ENCODE results near the gene ADAM10. TPM values are rescaled to one million over a fixed set of nuclear protein-coding genes. Genes with fewer than 3 reads are reported as not detected.

ADAM10 gene
- total RNA-seq, 1 donor from 2014 or later = 243 TPM

DNA sequence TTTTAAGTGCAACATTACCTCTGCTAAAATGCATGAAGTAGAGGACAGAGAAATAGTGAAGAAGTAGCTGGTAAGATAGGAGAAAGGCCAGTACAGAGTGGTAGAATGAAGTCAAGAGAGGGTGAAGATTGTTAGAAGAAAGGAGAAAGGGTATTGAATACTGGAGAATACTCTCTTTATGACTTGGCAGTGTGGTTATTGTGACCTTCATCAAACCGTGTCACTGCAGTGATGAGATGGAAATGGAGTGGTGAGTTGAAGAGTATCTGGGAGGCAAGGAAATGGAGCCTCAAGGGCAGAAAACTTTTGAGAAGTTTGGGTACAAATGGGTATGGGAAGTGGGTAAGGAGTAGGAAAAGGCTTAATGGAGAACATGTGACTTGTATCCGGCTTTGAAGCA lies 46.3 kb upstream of the ADAM10 start:
- Mint-ChIP-seq H3K27me3 (ENCODE audit: low read depth, unreplicated experiment) (no peaks in the 10 kb centered on the region), H3K4me3 (ENCODE audit: unreplicated experiment) (no peak overlapping the region), H3K4me1 (ENCODE audit: low read depth, unreplicated experiment) (peaks cover 10% of the 10 kb centered on the region), H3K36me3 (ENCODE audit: low read depth, unreplicated experiment) (peaks cover 8% of the 10 kb centered on the region), H3K9me3 (ENCODE audit: unreplicated experiment) (no peaks in the 10 kb centered on the region), H3K27ac (ENCODE audit: unreplicated experiment) (no peak overlapping the region)
- DNase-seq (ENCODE audit: low read depth) = no peak
- H3K4me3 ChIP-seq (ENCODE audit: insufficient read depth, low read depth, low read length) = no peak overlapping the region
- no peak overlapping the region for H3K9ac ChIP-seq (ENCODE audit: low read length)
- H3K79me2 ChIP-seq (ENCODE audit: insufficient read depth, low read length) = peaks cover 8% of the 10 kb centered on the region
- no peak overlapping the region for H3K4me2 ChIP-seq (ENCODE audit: low read length)
- FAIRE-seq = no peak
- no peak overlapping the region for H3K27ac ChIP-seq (ENCODE audit: low read depth, low read length)
- H3K27me3 ChIP-seq (ENCODE audit: insufficient read depth, low read length) = no peaks in the 10 kb centered on the region
- H3K4me1 ChIP-seq (ENCODE audit: insufficient read depth, low read length) = no peaks in the 10 kb centered on the region
- TF ChIP-seq, protein P1, sequence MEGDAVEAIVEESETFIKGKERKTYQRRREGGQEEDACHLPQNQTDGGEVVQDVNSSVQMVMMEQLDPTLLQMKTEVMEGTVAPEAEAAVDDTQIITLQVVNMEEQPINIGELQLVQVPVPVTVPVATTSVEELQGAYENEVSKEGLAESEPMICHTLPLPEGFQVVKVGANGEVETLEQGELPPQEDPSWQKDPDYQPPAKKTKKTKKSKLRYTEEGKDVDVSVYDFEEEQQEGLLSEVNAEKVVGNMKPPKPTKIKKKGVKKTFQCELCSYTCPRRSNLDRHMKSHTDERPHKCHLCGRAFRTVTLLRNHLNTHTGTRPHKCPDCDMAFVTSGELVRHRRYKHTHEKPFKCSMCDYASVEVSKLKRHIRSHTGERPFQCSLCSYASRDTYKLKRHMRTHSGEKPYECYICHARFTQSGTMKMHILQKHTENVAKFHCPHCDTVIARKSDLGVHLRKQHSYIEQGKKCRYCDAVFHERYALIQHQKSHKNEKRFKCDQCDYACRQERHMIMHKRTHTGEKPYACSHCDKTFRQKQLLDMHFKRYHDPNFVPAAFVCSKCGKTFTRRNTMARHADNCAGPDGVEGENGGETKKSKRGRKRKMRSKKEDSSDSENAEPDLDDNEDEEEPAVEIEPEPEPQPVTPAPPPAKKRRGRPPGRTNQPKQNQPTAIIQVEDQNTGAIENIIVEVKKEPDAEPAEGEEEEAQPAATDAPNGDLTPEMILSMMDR (IDR thresholded peaks at IDR 0.05; ENCODE audit: insufficient read depth, low read depth, low read length) = no peak
- TF ChIP-seq EZH2 (IDR thresholded peaks at IDR 0.05; ENCODE audit: insufficient read depth, low read length) = no peak
- no peak overlapping the region for H2AFZ ChIP-seq (ENCODE audit: low read depth, low read length)
- H3K9me3 ChIP-seq (ENCODE audit: insufficient read depth, low read depth, low read length) = no peaks in the 10 kb centered on the region
- no peaks in the 10 kb centered on the region for H3K36me3 ChIP-seq (ENCODE audit: insufficient read depth, low read length)
- peaks cover 16% of the 10 kb centered on the region for H4K20me1 ChIP-seq (ENCODE audit: insufficient read depth, low read length)

DNA sequence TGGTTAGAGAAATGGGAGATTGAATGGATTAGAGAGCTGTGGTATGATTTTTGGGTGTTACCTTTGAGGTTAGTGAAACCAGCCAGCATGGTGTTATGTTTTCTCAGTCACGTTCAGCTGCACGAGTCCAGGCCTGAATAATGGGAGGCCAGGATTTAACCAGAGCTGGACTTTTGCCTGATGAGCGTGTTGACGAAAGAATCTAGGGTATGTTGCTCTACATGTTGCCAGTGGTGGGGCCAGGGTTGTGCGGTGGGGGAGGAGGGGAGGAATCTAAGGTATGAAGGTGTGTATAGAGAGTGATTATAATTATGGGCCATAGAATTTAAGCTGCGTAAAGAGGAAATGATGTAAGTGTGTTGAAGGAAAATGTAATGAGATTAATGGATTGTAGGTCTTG lies 44.4 kb upstream of the ADAM10 start:
- H3K9me3 Mint-ChIP-seq (ENCODE audit: unreplicated experiment) = no peaks in the 10 kb centered on the region

More for the DNA sequence above, 44.4 kb upstream of the ADAM10 start:
- H3K27me3 ChIP-seq (ENCODE audit: insufficient read depth, low read length) = no peaks in the 10 kb centered on the region
- Mint-ChIP-seq H3K4me3 (ENCODE audit: unreplicated experiment) (no peak overlapping the region), H3K36me3 (ENCODE audit: low read depth, unreplicated experiment) (peaks cover 10% of the 10 kb centered on the region), H3K27ac (ENCODE audit: unreplicated experiment) (peak overlapping the region; percentile 6), H3K4me1 (ENCODE audit: low read depth, unreplicated experiment) (peaks cover 10% of the 10 kb centered on the region), H3K27me3 (ENCODE audit: low read depth, unreplicated experiment) (no peaks in the 10 kb centered on the region)
- H3K9me3 ChIP-seq (ENCODE audit: insufficient read depth, low read depth, low read length) = no peaks in the 10 kb centered on the region
- peaks cover 8% of the 10 kb centered on the region for H3K79me2 ChIP-seq (ENCODE audit: insufficient read depth, low read length)
- no peaks in the 10 kb centered on the region for H3K4me1 ChIP-seq (ENCODE audit: insufficient read depth, low read length)
- peaks cover 16% of the 10 kb centered on the region for H4K20me1 ChIP-seq (ENCODE audit: insufficient read depth, low read length)
- H3K27ac ChIP-seq (ENCODE audit: low read depth, low read length) = no peak overlapping the region
- DNase-seq (ENCODE audit: low read depth) (peak; percentile 74), FAIRE-seq (no peak)
- no peak for TF ChIP-seq EZH2 (IDR thresholded peaks at IDR 0.05; ENCODE audit: insufficient read depth, low read length)
- TF ChIP-seq, protein P1 (IDR thresholded peaks at IDR 0.05; ENCODE audit: insufficient read depth, low read depth, low read length) = no peak
- no peak overlapping the region for H3K4me3 ChIP-seq (ENCODE audit: insufficient read depth, low read depth, low read length)
- H3K9ac ChIP-seq (ENCODE audit: low read length) = no peak overlapping the region
- H2AFZ ChIP-seq (ENCODE audit: low read depth, low read length) = no peak overlapping the region
- peak overlapping the region; percentile 25 for H3K4me2 ChIP-seq (ENCODE audit: low read length)
- H3K36me3 ChIP-seq (ENCODE audit: insufficient read depth, low read length) = no peaks in the 10 kb centered on the region
